HG02884 (cell line): ENCODE data around the gene SYNDIG1.

ENCODE experiments used
- ATAC-seq: cut with Tn5 transposase; IDR thresholded peaks from one replicate; pipeline ENCODE4 v1.9.1; 2021; ENCODE audit warnings: mild to moderate bottlenecking, moderate library complexity; ENCODE audit not compliant: unreplicated experiment

The SYNDIG1 gene

GRCh38 chr20:24559114-24559732 is 89.8 kb downstream of the SYNDIG1 start:
- ATAC-seq = no peak

GRCh38 chr20:24560571-24561491 is 91.4 kb downstream of the SYNDIG1 start:
- no peak for ATAC-seq

DNA sequence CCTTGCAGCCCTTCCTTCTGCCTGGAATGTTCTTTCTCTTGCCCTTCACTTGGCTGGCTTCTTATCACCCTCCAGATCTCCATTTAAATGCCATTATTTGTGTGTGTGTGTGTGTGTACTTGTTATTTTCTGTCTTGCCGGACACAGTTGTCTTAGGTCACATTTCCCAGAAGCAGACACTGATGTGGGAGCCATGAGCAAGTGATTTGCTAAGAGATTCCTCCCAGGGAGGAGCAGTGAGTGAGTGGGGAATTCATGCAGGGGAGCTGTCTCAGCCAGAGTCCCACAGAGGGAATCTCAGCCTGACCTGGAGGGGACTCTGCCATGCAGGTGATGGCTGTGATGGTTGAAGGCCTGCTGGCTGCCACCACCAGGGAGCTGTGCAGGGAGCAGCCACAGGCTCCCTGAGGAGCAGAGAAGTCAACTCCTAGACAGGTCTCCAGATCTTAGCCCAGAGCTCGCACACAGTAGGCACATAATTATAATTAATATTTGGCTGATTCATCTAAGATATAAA is 96.5 kb downstream of the SYNDIG1 start:
- no peak for ATAC-seq

DNA sequence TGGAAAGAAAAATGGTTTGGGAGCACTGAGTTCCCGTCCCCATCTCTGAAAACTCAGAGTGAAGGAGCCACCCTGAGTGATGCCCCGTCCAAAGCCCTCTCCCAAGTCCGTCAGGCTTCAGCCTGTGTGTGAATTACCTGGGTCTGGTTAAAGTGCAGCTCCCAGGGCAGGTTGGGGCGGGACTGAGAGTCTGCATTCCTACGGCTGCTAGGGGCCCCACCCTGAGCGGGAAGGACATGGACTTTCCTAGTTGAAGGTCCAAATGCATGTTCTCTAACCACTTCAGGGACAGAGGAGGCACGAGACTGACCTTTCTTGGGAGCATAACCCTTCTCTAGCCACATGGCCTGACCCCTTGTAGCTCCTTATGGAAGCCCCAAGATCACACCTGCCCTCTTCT is 97.2 kb downstream of the SYNDIG1 start:
- ATAC-seq = no peak

DNA sequence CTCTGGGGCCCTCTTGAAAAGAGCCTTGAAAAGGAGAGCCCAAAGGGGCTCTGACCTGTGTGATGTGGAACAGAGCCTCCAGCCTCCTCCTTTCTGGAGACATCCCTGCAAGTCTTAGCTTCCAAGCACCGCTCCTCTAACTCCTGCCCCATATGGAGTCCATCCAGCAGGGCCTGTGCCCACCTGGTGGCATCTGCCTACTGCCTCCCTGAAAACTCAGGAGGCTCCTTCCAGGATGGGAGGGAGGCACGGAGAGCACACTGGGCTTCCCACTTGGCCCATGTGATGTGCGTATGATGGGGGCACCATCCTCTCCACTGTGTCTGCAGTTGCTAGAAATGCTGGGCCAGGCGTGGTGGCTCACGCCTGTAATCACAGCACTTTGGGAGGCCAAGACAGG is 98.1 kb downstream of the SYNDIG1 start:
- no peak for ATAC-seq

DNA sequence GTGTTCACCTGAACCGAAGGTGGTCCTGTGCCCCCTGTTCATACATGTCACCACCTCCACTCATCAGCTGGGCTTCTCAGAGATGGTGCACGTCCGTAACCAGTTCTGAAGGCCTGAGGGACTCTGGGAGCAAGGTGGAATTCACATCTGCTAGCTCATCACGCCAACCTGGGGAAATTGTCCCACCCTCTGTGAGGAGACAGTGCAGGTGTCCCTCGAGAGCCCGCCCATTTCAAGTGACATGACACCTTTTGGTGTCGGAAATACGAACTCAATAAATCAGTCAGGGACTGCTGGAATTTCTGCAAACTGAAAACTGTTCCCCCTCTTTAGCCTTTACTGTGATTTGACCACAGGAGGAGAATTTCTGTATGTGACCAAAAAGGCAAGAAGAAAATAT is 99.4 kb downstream of the SYNDIG1 start:
- ATAC-seq = no peak

DNA sequence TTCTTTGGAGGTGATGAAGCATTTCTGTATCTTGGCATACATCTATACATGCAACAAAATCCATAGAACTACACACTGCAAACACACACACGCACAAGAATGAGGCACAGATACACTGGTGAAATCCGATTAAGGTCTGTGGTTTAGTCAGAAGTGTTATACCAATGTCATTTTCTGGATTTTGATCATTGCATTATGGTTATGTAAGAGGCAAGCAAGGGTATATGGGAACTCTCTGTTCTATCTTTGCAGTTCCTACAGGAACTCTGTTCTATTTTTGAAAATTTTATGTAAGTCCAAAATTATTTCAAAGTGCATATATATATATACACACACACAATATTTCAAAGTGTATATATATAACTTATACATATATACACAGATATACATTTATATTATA is 101.7 kb downstream of the SYNDIG1 start:
- ATAC-seq = no peak

DNA sequence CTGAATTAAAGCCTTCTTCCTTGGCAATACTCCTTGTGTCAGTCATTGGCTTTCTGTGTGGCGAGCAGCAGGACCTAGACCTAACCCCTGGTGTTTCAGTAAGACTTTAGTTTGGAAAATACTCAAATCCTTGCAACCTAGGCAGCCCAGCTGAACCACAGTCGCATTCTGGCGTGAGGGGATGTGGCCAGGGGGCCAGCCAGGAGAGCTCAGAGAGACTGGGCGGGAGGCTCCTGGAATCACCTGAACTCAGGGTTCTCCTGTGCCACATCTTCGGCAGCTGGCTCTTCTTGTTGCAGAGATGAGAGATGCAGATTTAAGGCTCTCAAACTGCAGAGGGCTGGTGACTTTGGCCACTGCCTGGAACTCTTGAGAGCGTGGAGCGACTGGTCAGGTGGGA is 102.7 kb downstream of the SYNDIG1 start:
- ATAC-seq = no peak

- no peak for ATAC-seq
Measured at GRCh38 chr20:24572862-24573261, 103.4 kb downstream of the SYNDIG1 start.

DNA sequence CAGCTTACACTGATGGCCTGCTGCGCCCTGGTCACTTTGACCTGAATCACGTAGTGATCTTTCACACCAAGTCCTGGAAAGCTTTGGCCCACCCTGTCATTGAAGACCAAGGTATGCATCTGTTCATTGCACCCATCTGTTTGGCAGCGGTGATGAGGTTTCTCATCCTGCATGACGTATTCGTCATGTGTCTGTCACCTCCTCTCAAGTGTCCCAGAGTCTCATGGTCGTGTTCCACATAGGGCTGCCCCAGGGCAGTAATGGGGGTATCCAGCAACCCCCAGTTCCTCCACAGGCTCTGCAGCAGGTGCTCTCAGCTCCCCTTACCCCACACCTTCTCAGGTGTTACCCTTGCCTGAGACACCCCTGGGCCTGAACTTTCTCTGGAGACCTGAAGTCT is 104.1 kb downstream of the SYNDIG1 start:
- no peak for ATAC-seq

DNA sequence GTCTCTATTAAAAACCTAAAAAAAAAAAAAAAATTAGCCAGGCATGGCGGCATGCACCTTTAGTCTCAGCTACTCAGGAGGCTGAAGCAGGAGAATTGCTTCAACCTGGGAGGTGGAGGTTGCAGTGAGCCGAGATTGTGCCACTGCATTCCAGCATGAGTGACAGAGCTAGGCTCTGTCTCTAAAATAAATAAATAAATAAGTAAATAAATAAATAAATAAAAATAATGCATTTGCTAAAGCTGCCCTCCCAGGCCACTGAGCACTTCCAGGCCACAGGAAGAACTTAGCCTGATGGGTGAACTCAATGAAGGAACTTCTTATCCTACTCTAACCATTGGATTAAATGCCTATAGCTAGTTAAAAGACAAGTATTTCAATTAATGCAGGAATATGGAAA is 104.9 kb downstream of the SYNDIG1 start:
- no peak for ATAC-seq

GRCh38 chr20:24574797-24575196 is 105.4 kb downstream of the SYNDIG1 start:
- no peak for ATAC-seq

- ATAC-seq = no peak
Measured at GRCh38 chr20:24575811-24576210, 106.4 kb downstream of the SYNDIG1 start.

DNA sequence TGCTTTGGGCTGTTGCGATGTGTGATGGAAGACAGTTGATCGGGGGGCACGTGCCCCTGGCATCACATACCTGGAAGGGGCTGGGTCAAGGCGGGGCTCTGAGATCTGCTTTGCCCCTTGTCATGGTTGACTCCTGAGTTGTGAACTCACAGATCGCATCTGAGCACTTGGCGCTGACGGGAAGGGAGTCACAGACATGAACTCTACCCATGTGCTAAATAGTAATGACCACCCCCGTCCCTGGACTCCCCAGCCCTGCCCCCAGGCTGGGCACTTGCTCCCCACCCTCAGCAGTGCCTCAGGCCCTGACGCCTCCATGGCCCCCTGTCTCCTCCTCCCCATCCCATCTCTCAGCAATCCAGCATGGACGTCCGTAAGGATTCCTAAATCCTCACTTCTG is 107.0 kb downstream of the SYNDIG1 start:
- no peak for ATAC-seq

DNA sequence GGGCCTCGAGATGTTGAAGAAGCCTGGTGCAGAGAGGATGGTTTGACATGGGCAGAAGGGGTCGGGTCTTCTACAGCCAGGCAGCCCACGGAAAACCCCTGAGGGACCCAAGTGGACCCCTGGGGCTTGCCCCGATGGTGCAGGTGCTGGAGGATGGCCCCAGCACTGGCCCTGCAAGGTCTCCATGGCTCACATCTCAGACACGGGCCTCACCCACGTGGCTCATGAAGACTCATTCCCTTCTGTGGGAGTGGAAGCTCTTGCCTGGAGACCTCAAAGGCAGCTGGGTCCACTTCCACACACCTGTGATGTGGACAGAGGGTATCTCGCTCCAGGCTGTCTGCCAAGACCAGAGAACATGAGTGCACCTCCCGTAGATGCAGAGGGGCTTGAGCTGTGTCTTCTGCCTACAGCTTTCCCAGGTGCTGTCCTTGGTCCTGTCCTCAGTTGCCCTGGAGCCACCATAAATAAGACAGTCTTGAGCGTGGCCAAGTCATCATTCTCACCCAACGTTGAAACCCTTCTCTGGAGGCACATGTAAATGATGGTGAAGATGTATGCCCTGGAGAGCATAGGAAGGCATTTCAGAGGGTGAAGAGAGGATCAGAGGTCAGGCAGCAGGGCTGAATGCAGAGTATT is 108.0 kb downstream of the SYNDIG1 start:
- no peak for ATAC-seq

DNA sequence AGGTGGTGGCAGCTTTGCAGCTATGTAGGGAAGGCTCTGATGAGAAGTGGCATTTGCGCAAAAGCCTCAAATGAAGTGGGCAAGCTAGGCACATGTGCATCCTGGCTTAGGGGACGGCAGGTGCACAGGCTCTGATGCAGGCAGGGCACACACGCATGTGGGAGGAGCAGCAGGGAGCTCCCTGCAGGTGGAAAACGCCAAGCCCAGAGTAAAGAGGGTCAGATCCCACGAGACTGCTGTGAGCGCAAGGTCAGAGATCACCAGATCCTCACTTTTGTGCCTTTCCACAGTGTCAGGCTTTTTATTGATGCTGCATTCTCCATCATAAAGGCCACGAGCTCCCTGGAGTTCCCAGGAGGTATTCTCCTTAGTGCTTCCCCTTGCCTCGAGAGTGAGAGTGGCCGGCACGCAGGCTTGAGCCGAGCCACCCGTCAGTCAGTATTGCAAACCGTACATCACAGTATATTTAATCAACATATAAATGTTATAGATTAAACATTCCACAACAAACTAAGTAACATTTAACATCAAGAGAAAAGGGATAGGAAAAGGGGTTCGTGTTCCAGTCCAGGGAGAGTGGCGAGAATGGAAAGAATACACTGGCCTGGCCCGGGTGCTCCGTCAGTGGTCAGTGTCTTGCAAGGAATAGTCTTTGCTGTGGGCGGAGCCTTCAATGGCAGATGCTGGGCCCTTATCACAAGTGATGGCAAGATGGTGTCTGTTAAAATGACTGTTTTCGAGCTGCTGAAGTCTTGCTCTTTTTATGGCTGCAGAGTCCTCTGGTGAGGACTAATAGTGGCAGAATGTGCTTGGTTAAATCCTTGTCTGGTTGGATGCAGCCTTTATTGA is 109.4 kb downstream of the SYNDIG1 start:
- ATAC-seq = no peak

GRCh38 chr20:24579475-24579874 is 110.0 kb downstream of the SYNDIG1 start:
- ATAC-seq = no peak

GRCh38 chr20:24580006-24580405 is 110.6 kb downstream of the SYNDIG1 start:
- no peak for ATAC-seq

- ATAC-seq = no peak
Measured at GRCh38 chr20:24580855-24581254, 111.4 kb downstream of the SYNDIG1 start.

DNA sequence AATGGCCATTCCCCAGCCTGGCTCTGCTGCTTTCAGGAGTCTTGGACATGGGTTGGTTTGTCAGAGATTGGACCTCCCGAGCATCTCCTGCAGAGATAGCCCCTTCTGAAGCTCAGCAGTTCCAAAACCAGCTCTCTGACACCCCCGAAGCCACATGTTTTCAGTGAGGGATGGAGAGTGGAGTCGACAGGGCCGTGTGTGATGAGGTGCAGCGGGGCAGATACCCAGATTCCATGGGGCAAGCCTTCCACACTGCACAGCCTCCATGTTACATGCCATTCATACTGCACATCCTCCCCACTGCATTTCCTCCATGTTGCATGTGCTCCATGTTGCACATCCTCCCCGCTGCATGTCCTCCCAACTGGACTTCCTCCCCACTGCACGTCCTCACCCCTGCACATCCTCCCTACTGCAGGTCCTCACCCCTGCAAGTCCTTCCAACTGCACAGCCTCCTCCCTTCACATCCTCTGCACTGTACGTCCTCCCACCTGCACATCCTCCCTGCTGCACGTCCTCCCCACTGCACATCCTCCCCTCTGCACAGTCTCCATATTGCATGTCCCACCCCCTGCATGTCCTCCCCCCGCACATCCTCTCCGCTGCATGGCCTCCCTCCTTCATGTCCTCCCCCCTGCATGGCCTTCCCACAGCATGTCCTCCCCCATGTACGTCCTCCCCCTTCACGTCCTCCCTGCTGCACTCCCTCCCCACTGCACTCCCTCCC is 112.2 kb downstream of the SYNDIG1 start:
- ATAC-seq = no peak
